GM12878 (cell line): ENCODE measurements around the gene PHLDA3. TPM values are rescaled to one million over a fixed set of nuclear protein-coding genes. Genes with fewer than 3 reads are reported as not detected.

ENCODE experiments used
- BCL11A ChIP-seq: IDR thresholded peaks from 2 replicates; pipeline ENCODE4 v1.6.1; 2011; ENCODE audit warnings: low read depth, low read length
- BCL3 ChIP-seq: IDR thresholded peaks from 2 replicates; pipeline ENCODE4 v1.6.1; 2011; ENCODE audit warnings: borderline replicate concordance, low read depth, mild to moderate bottlenecking, moderate library complexity, low read length; ENCODE audit not compliant: insufficient read depth, poor library complexity, severe bottlenecking
- CHD4 ChIP-seq: fragments of 200-600 bp; sonication (generic); IDR thresholded peaks from 2 replicates; pipeline ENCODE4 v1.6.1; 2016; ENCODE audit warnings: mild to moderate bottlenecking
- DPF2 ChIP-seq: fragments of 450-650 bp; IDR thresholded peaks from 2 replicates; pipeline ENCODE4 v1.6.1; 2017; ENCODE audit warnings: mild to moderate bottlenecking
- ETV6 ChIP-seq, 2 experiments: fragments of 450-650 bp in 1 of 2; IDR thresholded peaks in 1 of 2; conservative IDR thresholded peaks in 1 of 2; 2 replicates each; pipeline ENCODE4 v1.6.1; 2014; ENCODE audit warnings: antibody characterized with exemption in 1 of 2, borderline replicate concordance in 1 of 2, low read depth in 1 of 2, mild to moderate bottlenecking in 1 of 2, moderate library complexity in 1 of 2
- HDAC6 ChIP-seq: fragments of 200-600 bp; sonication (generic); IDR thresholded peaks from one replicate; pipeline ENCODE4 v1.8.0; 2017; ENCODE audit warnings: antibody characterized with exemption; ENCODE audit not compliant: unreplicated experiment
- IRF3 ChIP-seq: fragments of 450-650 bp; IDR thresholded peaks from 2 replicates; pipeline ENCODE4 v1.6.1; 2014; ENCODE audit warnings: mild to moderate bottlenecking
- LARP7 ChIP-seq: fragments of 450-650 bp; IDR thresholded peaks from 2 replicates; pipeline ENCODE4 v1.6.1; 2017; ENCODE audit warnings: mild to moderate bottlenecking
- MTA2 ChIP-seq: fragments of 450-650 bp; IDR thresholded peaks from 2 replicates; pipeline ENCODE4 v1.6.1; 2016; ENCODE audit warnings: low read depth, mild to moderate bottlenecking, moderate library complexity
- NBN ChIP-seq: fragments of 450-650 bp; IDR thresholded peaks from 2 replicates; pipeline ENCODE4 v1.6.1; 2016
- NR2F1 ChIP-seq: fragments of 450-650 bp; conservative IDR thresholded peaks from 2 replicates; pipeline ENCODE4 v1.6.1; 2017; ENCODE audit warnings: mild to moderate bottlenecking
- PBX3 ChIP-seq: IDR thresholded peaks from 2 replicates; pipeline ENCODE4 v1.6.1; 2011; ENCODE audit warnings: mild to moderate bottlenecking, low read depth, low read length, moderate library complexity; ENCODE audit not compliant: insufficient replicate concordance
- POLR2A ChIP-seq: IDR thresholded peaks from 2 replicates; pipeline ENCODE4 v1.6.1; 2011; ENCODE audit warnings: low read depth, mild to moderate bottlenecking, low read length
- POLR2AphosphoS5 ChIP-seq: IDR thresholded peaks from 2 replicates; pipeline ENCODE4 v1.6.1; 2011; ENCODE audit warnings: mild to moderate bottlenecking, low read length, inconsistent platforms
- RAD21 ChIP-seq: IDR thresholded peaks from 2 replicates; pipeline ENCODE4 v1.6.1; 2011; ENCODE audit warnings: mild to moderate bottlenecking, low read depth, low read length, moderate library complexity; ENCODE audit not compliant: insufficient read depth
- RB1 ChIP-seq: fragments of 450-650 bp; formaldehyde crosslinking; IDR thresholded peaks from 2 replicates; pipeline ENCODE4 v1.6.1; 2017; ENCODE audit warnings: mild to moderate bottlenecking, borderline replicate concordance
- RBBP5 ChIP-seq: fragments of 200-600 bp; sonication (generic); conservative IDR thresholded peaks from 2 replicates; pipeline ENCODE4 v1.6.1; 2016
- REST ChIP-seq: IDR thresholded peaks from 2 replicates; pipeline ENCODE4 v1.6.1; 2012; ENCODE audit warnings: mild to moderate bottlenecking, low read depth, low read length
- SMAD5 ChIP-seq: IDR thresholded peaks from 2 replicates; pipeline ENCODE4 v1.6.1; 2016; ENCODE audit warnings: antibody characterized with exemption, low read depth
- ZBTB33 ChIP-seq: fragments of 450-650 bp; IDR thresholded peaks from 2 replicates; pipeline ENCODE4 v1.6.1; 2017; ENCODE audit warnings: mild to moderate bottlenecking
- ZNF622 ChIP-seq: fragments of 450-650 bp; IDR thresholded peaks from 2 replicates; pipeline ENCODE4 v1.6.1; 2017; ENCODE audit warnings: mild to moderate bottlenecking, inconsistent platforms
- ZZZ3 ChIP-seq: IDR thresholded peaks from 2 replicates; pipeline ENCODE4 v1.6.1; 2011; ENCODE audit warnings: low read depth; ENCODE audit not compliant: control insufficient read depth, insufficient read length
- polyA plus RNA-seq, 11 experiments: library from polyadenylated mRNA; depleted of rRNA in 4 of 11; unstranded in 6 of 11; stranded (reverse) in 5 of 11; fragments of >200 nt; fragmentation: Nextera tagmentation in 4 of 11; fragmentation: Illumina TruSeq in 1 of 11; extraction: Ambion mirVana in 4 of 11; extraction: Trizol in 1 of 11; gene quantifications; 1 replicate in 1 of 11; 2 replicates in 10 of 11; pipeline versions ENCODE4 v1.2.1 to v1.2.3, GENCODE V29; 2011 to 2016; ENCODE audit warnings: inconsistent platforms in 2 of 11, missing spikeins in 2 of 11, low read depth in 1 of 11
- total RNA-seq, 4 experiments: library from RNA; depleted of rRNA in 3 of 4; stranded (reverse); fragments of >200 nt in 3 of 4; fragmentation: Illumina TruSeq in 1 of 4; extraction: Trizol in 1 of 4; gene quantifications; 2 replicates each; pipeline versions ENCODE4 v1.2.1 to v1.2.3, GENCODE V29; 2013 to 2021

Gene PHLDA3
- total and polyA plus RNA-seq, 10 of the 15 experiments (the other 5 are each of a cell fraction or from before 2014, with no cell fraction given) = 0.60 to 57.4 (median 21.8) TPM

GRCh38 chr1:201468844-201469644, at the start of gene PHLDA3 (continued):
- TF ChIP-seq HDAC6 (peak; percentile 89), RBBP5 (no peak), BCL3 (no peak), NBN (no peak), MTA2 (no peak), CHD4 (no peak), LARP7 (peak; percentile 93), POLR2AphosphoS5 (peak; percentile 41; the same call in 1 of the 2 replicates), REST (no peak), RB1 (peak; percentile 31; the same call in 1 of the 2 replicates), DPF2 (peak; percentile 77), ZBTB33 (no peak), ETV6 (conservative IDR thresholded peaks at IDR 0.05 in 1 of 2, IDR thresholded peaks at IDR 0.05 in 1 of 2; ENCODE audit: borderline replicate concordance in 1 of 2, low read depth in 1 of 2) (no peak), POLR2A (peak; percentile 89), ZZZ3 (no peak), SMAD5 (no peak), RAD21 (no peak), NR2F1 (peak; percentile 49; the same call in 1 of the 2 replicates), IRF3 (no peak), ZNF622 (no peak), PBX3 (no peak), BCL11A (no peak)
